ENCODE measurements around the gene ATXN7L3.

GRCh38 chr17:44204441-44204882 is 4.8 kb upstream of the ATXN7L3 start:
- no peak for TF ChIP-seq SUZ12 (IDR thresholded peaks at IDR 0.05)
- TF ChIP-seq HDGF (IDR thresholded peaks at IDR 0.05; ENCODE audit: borderline replicate concordance): no peak

All from HEK293T (cell line).